Measurements from ENCODE around the gene GLS2.

GLS2 gene

GRCh38 chr12:56486694-56487093 is 1.3 kb downstream of the GLS2 start:
- H3K4me3 ChIP-seq (ENCODE audit: low read depth, low read length): no peak overlapping the region
- DNase-seq (ENCODE audit: low read depth): no peak
- no peak for TF ChIP-seq CTCF (IDR thresholded peaks at IDR 0.05; ENCODE audit: insufficient read depth, low read depth, low read length, missing control alignments)

GRCh38 chr12:56484566-56484965 is 3.4 kb downstream of the GLS2 start:
- no peak for TF ChIP-seq CTCF (IDR thresholded peaks at IDR 0.05; ENCODE audit: insufficient read depth, low read depth, low read length, missing control alignments)
- H3K4me3 ChIP-seq (ENCODE audit: low read depth, low read length): no peak overlapping the region
- no peak for DNase-seq (ENCODE audit: low read depth)

- no peak overlapping the region for H3K4me3 ChIP-seq (ENCODE audit: low read depth, low read length)
- no peak for DNase-seq (ENCODE audit: low read depth)
- TF ChIP-seq CTCF (IDR thresholded peaks at IDR 0.05; ENCODE audit: insufficient read depth, low read depth, low read length, missing control alignments): no peak
These were observed 8.3 kb downstream of the GLS2 start for GRCh38 chr12:56479625-56480024.

GRCh38 chr12:56477521-56478225 is 10.3 kb downstream of the GLS2 start:
- TF ChIP-seq CTCF (IDR thresholded peaks at IDR 0.05; ENCODE audit: insufficient read depth, low read depth, low read length, missing control alignments): no peak
- no peak for DNase-seq (ENCODE audit: low read depth)

GRCh38 chr12:56476972-56477432 is 11.0 kb downstream of the GLS2 start:
- H3K4me3 ChIP-seq (ENCODE audit: low read depth, low read length): no peak overlapping the region
- no peak for DNase-seq (ENCODE audit: low read depth)
- no peak for TF ChIP-seq CTCF (IDR thresholded peaks at IDR 0.05; ENCODE audit: insufficient read depth, low read depth, low read length, missing control alignments)

More at GRCh38 chr12:56477521-56478225, 10.3 kb downstream of the GLS2 start:
- no peak overlapping the region for H3K4me3 ChIP-seq (ENCODE audit: low read depth, low read length)

GRCh38 chr12:56476143-56476542 is 11.8 kb downstream of the GLS2 start:
- H3K4me3 ChIP-seq (ENCODE audit: low read depth, low read length): no peak overlapping the region
- no peak for DNase-seq (ENCODE audit: low read depth)
- TF ChIP-seq CTCF (IDR thresholded peaks at IDR 0.05; ENCODE audit: insufficient read depth, low read depth, low read length, missing control alignments): no peak

- DNase-seq (ENCODE audit: low read depth): no peak
- H3K4me3 ChIP-seq (ENCODE audit: low read depth, low read length): no peak overlapping the region
- no peak for TF ChIP-seq CTCF (IDR thresholded peaks at IDR 0.05; ENCODE audit: insufficient read depth, low read depth, low read length, missing control alignments)
These were observed 13.6 kb downstream of the GLS2 start for GRCh38 chr12:56474389-56474788.
